Sigmoid colon (tissue), 4 donors: ENCODE data around the gene HDAC9.

Experiments used
- CTCF ChIP-seq, 4 experiments: fragments of 450-650 bp in 3 of 4; fragments of 200-600 bp in 1 of 4; IDR thresholded peaks; one replicate each; pipeline ENCODE4 v1.5.1; 2016 to 2019; ENCODE audit warnings: antibody characterized with exemption in 4 of 4, mild to moderate bottlenecking in 3 of 4, moderate library complexity in 2 of 4
- EP300 ChIP-seq, 4 donors: sonication (generic); formaldehyde crosslinking; IDR thresholded peaks; one replicate each; pipeline ENCODE4 v1.6.1; 2017; ENCODE audit warnings: antibody characterized with exemption in 4 of 4
- POLR2A ChIP-seq, 2 donors: fragments of 450-650 bp; IDR thresholded peaks; one replicate each; pipeline ENCODE4 v1.6.1; 2016; ENCODE audit warnings: antibody characterized with exemption in 2 of 2, mild to moderate bottlenecking in 2 of 2, moderate library complexity in 2 of 2
- POLR2AphosphoS5 ChIP-seq, 4 donors: sonication (generic); formaldehyde crosslinking; IDR thresholded peaks; one replicate each; pipeline ENCODE4 v1.6.1; 2017; ENCODE audit warnings: antibody characterized with exemption in 4 of 4

- TF ChIP-seq POLR2A (IDR thresholded peaks at IDR 0.05), result no peak
- no peak for TF ChIP-seq CTCF (IDR thresholded peaks at IDR 0.05)
- no peak for TF ChIP-seq POLR2AphosphoS5 (IDR thresholded peaks at IDR 0.05)
- TF ChIP-seq EP300 (IDR thresholded peaks at IDR 0.05), result no peak
Observed at GRCh38 chr7:18656362-18656761, 160.8 kb downstream of the HDAC9 start.
